ENCODE data around the gene MYOCD. TPM values are rescaled to one million over a fixed set of nuclear protein-coding genes. Genes with fewer than 3 reads are reported as not detected.

The MYOCD gene
- total RNA-seq, 1 experiment from 2014 or later: not detected

- no peak overlapping the region for H2AFZ ChIP-seq
- H3K27me3 ChIP-seq (ENCODE audit: insufficient read depth, low read depth): 0 out of 2 replicates have a peak, but pooled peaks cover 2% of the 10 kb centered on the region
- no peaks in the 10 kb centered on the region for H3F3A ChIP-seq (ENCODE audit: insufficient read depth, low read depth)
- no peaks in the 10 kb centered on the region for H3K9me3 ChIP-seq (ENCODE audit: insufficient read depth, low read depth)
- H3K4me1 ChIP-seq (replicated peaks; ENCODE audit: insufficient read depth): no peaks in the 10 kb centered on the region
- H3K79me2 ChIP-seq (ENCODE audit: low read depth): no peaks in the 10 kb centered on the region
- H3K27ac ChIP-seq: no peak overlapping the region
- H4K20me1 ChIP-seq (ENCODE audit: insufficient read depth): no peaks in the 10 kb centered on the region
- H3K36me3 ChIP-seq (ENCODE audit: low read depth): no peaks in the 10 kb centered on the region
- no peak for TF ChIP-seq EZH2 (IDR thresholded peaks at IDR 0.05; ENCODE audit: low read depth)
- TF ChIP-seq, protein P1, sequence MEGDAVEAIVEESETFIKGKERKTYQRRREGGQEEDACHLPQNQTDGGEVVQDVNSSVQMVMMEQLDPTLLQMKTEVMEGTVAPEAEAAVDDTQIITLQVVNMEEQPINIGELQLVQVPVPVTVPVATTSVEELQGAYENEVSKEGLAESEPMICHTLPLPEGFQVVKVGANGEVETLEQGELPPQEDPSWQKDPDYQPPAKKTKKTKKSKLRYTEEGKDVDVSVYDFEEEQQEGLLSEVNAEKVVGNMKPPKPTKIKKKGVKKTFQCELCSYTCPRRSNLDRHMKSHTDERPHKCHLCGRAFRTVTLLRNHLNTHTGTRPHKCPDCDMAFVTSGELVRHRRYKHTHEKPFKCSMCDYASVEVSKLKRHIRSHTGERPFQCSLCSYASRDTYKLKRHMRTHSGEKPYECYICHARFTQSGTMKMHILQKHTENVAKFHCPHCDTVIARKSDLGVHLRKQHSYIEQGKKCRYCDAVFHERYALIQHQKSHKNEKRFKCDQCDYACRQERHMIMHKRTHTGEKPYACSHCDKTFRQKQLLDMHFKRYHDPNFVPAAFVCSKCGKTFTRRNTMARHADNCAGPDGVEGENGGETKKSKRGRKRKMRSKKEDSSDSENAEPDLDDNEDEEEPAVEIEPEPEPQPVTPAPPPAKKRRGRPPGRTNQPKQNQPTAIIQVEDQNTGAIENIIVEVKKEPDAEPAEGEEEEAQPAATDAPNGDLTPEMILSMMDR (conservative IDR thresholded peaks at IDR 0.05): no peak
- H3K4me2 ChIP-seq: no peak overlapping the region
- ChIA-PET POLR2A (ENCODE audit: unreplicated experiment) (no interaction called here), CTCF (no interaction called here)
- no peak overlapping the region for H3K4me3 ChIP-seq
- no peaks in the 10 kb centered on the region for H3K9me2 ChIP-seq (ENCODE audit: insufficient read depth)
- no peak for DNase-seq
- BruUV-seq (replicated peaks): no TSS peak
- intact Hi-C loops (cut with micrococcal nuclease; ENCODE audit: unreplicated experiment): no loop called here
Measured at GRCh38 chr17:12655936-12656335, 9.8 kb upstream of the MYOCD start.

DNA sequence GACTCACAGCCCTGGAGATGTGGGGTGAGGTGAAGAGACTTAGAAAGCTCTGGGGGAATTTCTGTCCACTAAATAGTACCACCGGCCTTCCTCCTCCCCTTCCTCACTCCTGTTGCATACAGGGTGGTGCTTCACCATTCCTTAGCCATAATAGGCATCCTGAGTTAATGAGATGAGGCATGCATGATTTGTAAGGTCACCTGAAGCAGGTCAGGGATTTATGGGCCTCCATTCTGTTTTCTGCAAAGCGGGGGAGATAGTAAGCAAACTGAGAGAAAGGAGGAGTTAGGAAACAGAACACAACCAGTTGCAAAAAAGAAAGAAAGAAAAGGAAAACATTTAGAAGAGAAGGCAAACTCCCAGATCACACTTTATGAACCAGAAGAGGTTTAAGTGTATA, 9.3 kb upstream of the MYOCD start:
- no TSS peak for BruUV-seq (replicated peaks)
- Histone ChIP-seq H4K20me1 (ENCODE audit: insufficient read depth) (no peaks in the 10 kb centered on the region), H2AFZ (no peak overlapping the region), H3F3A (ENCODE audit: insufficient read depth, low read depth) (no peaks in the 10 kb centered on the region), H3K36me3 (ENCODE audit: low read depth) (no peaks in the 10 kb centered on the region), H3K79me2 (ENCODE audit: low read depth) (no peaks in the 10 kb centered on the region), H3K4me3 (no peak overlapping the region), H3K4me1 (replicated peaks; ENCODE audit: insufficient read depth) (no peaks in the 10 kb centered on the region), H3K9me2 (ENCODE audit: insufficient read depth) (no peaks in the 10 kb centered on the region), H3K4me2 (no peak overlapping the region), H3K9me3 (ENCODE audit: insufficient read depth, low read depth) (no peaks in the 10 kb centered on the region), H3K27me3 (ENCODE audit: insufficient read depth, low read depth) (no peaks in the 10 kb centered on the region), H3K27ac (no peak overlapping the region)
- ChIA-PET CTCF (no interaction called here), POLR2A (ENCODE audit: unreplicated experiment) (no interaction called here)
- DNase-seq: no peak
- intact Hi-C loops (cut with micrococcal nuclease; ENCODE audit: unreplicated experiment): no loop called here
- TF ChIP-seq, protein P1 (conservative IDR thresholded peaks at IDR 0.05): no peak
- TF ChIP-seq EZH2 (IDR thresholded peaks at IDR 0.05; ENCODE audit: low read depth): no peak

- Histone ChIP-seq H3K36me3 (ENCODE audit: low read depth) (no peaks in the 10 kb centered on the region), H3K9me3 (ENCODE audit: insufficient read depth, low read depth) (no peaks in the 10 kb centered on the region), H2AFZ (no peak overlapping the region), H3K4me3 (no peak overlapping the region), H4K20me1 (ENCODE audit: insufficient read depth) (no peaks in the 10 kb centered on the region), H3K79me2 (ENCODE audit: low read depth) (no peaks in the 10 kb centered on the region), H3K27me3 (ENCODE audit: insufficient read depth, low read depth) (peaks cover 5% of the 10 kb centered on the region; the same call in 1 of the 2 replicates), H3K27ac (no peak overlapping the region), H3F3A (ENCODE audit: insufficient read depth, low read depth) (no peaks in the 10 kb centered on the region), H3K4me1 (replicated peaks; ENCODE audit: insufficient read depth) (no peaks in the 10 kb centered on the region), H3K9me2 (ENCODE audit: insufficient read depth) (no peaks in the 10 kb centered on the region), H3K4me2 (no peak overlapping the region)
- ChIA-PET CTCF (no interaction called here), POLR2A (ENCODE audit: unreplicated experiment) (no interaction called here)
- DNase-seq: no peak
- no TSS peak for BruUV-seq (replicated peaks)
- intact Hi-C loops (cut with micrococcal nuclease; ENCODE audit: unreplicated experiment): no loop called here
- TF ChIP-seq EZH2 (IDR thresholded peaks at IDR 0.05; ENCODE audit: low read depth): no peak
- TF ChIP-seq, protein P1 (conservative IDR thresholded peaks at IDR 0.05): no peak
Measured at GRCh38 chr17:12659500-12659899, 6.2 kb upstream of the MYOCD start.
